ENCODE measurements around the gene NR1I3.
"Not testable (repeated sequence)": the region's sequence is repeated elsewhere in the genome, so short reads cannot be mapped to it uniquely, and the experiment has no call there.

NR1I3 gene

DNA sequence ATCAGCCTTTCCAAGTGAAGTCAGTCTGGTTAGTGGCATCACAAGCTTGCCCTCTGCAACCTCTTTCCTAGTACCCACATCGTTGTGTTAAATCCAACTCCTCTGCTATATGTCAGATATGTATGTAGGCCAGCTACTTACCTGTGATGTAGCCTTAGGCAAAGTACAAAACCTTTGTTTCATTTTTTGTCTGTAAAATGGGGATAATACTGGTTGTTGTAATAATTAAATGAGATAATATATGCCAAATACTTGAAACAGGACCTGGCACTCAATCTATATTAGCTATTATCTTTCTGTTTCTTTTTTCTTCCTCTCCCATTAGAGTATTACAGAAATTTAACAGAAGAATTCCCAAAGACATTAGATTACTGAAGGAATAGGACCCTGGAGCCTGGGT lies 21.8 kb upstream of the NR1I3 start:
- no peak overlapping the region for H3K4me3 ChIP-seq (ENCODE audit: low read depth, low read length)
- TF ChIP-seq, protein P1, sequence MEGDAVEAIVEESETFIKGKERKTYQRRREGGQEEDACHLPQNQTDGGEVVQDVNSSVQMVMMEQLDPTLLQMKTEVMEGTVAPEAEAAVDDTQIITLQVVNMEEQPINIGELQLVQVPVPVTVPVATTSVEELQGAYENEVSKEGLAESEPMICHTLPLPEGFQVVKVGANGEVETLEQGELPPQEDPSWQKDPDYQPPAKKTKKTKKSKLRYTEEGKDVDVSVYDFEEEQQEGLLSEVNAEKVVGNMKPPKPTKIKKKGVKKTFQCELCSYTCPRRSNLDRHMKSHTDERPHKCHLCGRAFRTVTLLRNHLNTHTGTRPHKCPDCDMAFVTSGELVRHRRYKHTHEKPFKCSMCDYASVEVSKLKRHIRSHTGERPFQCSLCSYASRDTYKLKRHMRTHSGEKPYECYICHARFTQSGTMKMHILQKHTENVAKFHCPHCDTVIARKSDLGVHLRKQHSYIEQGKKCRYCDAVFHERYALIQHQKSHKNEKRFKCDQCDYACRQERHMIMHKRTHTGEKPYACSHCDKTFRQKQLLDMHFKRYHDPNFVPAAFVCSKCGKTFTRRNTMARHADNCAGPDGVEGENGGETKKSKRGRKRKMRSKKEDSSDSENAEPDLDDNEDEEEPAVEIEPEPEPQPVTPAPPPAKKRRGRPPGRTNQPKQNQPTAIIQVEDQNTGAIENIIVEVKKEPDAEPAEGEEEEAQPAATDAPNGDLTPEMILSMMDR (conservative IDR thresholded peaks at IDR 0.05; ENCODE audit: low read depth, low read length) = no peak
- DNase-seq (ENCODE audit: low read depth) = no peak

- H3K4me3 ChIP-seq (ENCODE audit: low read depth, low read length) = no peak overlapping the region
- no peak for DNase-seq (ENCODE audit: low read depth)
- TF ChIP-seq, protein P1 (conservative IDR thresholded peaks at IDR 0.05; ENCODE audit: low read depth, low read length) = no peak
Measured at GRCh38 chr1:161259345-161259702, 21.3 kb upstream of the NR1I3 start.

- TF ChIP-seq, protein P1 (conservative IDR thresholded peaks at IDR 0.05; ENCODE audit: low read depth, low read length) = no peak
- peak; percentile 78 for DNase-seq (ENCODE audit: low read depth)
- H3K4me3 ChIP-seq (ENCODE audit: low read depth, low read length) = peak within 1 kb of the TSS; percentile 57
Measured at GRCh38 chr1:161258439-161259344, 20.7 kb upstream of the NR1I3 start, which contains the start of gene PCP4L1. Gene PCP4L1 (plus strand): TSS chr1:161258745. CDS start chr1:161258975, 230 bp downstream.

DNA sequence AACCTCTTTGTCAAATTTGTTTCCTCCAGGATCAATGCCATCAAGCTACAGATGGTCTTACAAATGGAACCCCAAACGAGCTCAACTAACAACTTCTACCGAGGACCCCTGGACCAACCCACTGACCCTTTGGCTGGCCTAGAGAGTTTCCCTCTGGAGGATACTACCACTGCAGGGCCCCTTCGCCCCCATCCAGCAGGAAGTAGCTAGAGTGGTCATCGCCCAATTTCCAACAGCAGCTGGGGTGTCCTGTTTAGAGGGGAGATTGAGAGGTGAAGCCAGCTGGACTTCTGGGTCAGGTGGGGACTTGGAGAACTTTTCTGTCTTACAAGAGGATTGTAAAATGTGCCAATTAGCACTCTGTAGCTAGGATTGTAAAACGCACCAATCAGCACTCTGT lies 19.1 kb upstream of the NR1I3 start:
- H3K4me3 ChIP-seq (ENCODE audit: low read depth, low read length); DNase-seq (ENCODE audit: low read depth): not testable (repeated sequence)

DNA sequence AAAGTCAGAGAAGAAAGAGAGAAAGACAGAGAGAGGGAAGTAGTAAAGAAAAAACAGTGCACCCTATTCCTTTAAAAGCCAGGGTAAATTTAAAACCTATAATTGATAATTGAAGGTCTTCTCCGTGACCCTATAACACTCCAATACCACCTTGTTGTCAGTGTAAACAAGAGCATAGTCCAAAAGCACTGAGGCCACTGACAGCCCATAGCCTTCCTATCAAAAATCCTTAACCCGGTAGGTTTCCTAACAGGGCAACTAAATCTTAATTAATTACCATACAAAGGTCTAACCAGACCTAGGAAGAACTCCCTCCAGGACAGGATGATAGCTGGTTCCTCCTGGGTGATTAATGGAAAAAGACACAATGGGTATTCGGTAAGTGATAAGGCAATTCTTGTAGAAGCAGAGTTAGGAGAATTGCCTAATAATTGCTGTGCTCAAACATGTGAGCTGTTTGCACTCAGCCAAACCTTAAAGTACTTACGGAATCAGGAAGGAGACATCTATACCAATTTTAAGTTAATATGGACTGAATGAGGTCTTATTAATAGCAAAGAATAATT lies 18.0 kb upstream of the NR1I3 start:
- not testable (repeated sequence) for DNase-seq (ENCODE audit: low read depth)

GRCh38 chr1:161255302-161255701 lies 17.3 kb upstream of the NR1I3 start:
- DNase-seq (ENCODE audit: low read depth); H3K4me3 ChIP-seq (ENCODE audit: low read depth, low read length): not testable (repeated sequence)

More for the DNA sequence above, 18.0 kb upstream of the NR1I3 start:
- not testable (repeated sequence) for H3K4me3 ChIP-seq (ENCODE audit: low read depth, low read length)

DNA sequence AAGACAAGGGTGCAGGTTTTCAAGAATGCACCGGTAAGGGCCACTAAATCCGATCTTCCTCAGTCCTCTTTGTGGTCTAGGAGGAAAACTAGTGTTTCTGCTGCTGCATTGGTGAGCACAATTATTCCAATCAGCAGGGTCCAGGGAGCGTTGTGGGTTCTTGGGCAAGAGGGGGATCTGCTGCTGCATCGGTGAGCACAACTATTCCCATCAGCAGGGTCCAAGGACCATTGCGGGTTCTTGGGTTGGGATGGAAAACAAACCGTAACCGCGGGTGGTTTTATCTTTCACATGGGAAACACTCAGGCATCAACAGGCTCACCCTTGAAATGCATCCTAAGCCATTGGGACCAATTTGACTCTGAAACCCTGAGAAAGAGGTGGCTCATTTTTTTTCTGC lies 13.6 kb upstream of the NR1I3 start:
- DNase-seq (ENCODE audit: low read depth) = no peak
- TF ChIP-seq, protein P1 (conservative IDR thresholded peaks at IDR 0.05; ENCODE audit: low read depth, low read length) = no peak
- no peak overlapping the region for H3K4me3 ChIP-seq (ENCODE audit: low read depth, low read length)

- TF ChIP-seq, protein P1 (conservative IDR thresholded peaks at IDR 0.05; ENCODE audit: low read depth, low read length) = no peak
Measured at GRCh38 chr1:161250829-161251228, 12.8 kb upstream of the NR1I3 start.

DNA sequence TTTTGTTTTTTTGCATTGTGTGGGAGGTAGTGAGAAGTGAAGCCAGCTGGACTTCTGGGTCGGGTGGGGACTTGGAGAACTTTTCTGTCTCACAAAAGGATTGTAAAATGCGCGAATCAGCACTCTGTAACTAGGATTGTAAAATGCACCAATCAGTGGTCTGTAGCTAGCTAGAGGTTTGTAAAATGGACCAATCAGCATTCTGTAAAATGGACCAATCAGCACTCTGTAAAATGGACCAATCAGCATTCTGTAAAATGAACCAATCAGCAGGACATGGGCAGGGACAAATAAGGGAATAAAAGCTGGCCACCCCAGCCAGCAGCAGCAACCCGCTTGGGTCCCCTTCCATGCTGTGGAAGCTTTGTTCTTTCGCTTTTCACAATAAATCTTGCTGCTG lies 12.1 kb upstream of the NR1I3 start:
- not testable (repeated sequence) for H3K4me3 ChIP-seq (ENCODE audit: low read depth, low read length); DNase-seq (ENCODE audit: low read depth)

More at GRCh38 chr1:161250829-161251228, 12.8 kb upstream of the NR1I3 start:
- no peak overlapping the region for H3K4me3 ChIP-seq (ENCODE audit: low read depth, low read length)
- no peak for DNase-seq (ENCODE audit: low read depth)

Data from choroid plexus epithelial cell (primary cell).